ENCODE measurements around the gene TTLL11. TPM values are rescaled to one million over a fixed set of nuclear protein-coding genes. Genes with fewer than 3 reads are reported as not detected.

The TTLL11 gene
- polyA plus RNA-seq, 1 donor (not counting 4 experiments of a cell fraction or from before 2014, with no cell fraction given) = 8.0 TPM

- H3K79me2 ChIP-seq (ENCODE audit: control insufficient read depth, insufficient read depth, low read length) = no peaks in the 10 kb centered on the region
- H4K20me1 ChIP-seq (ENCODE audit: control insufficient read depth, extremely low read depth, insufficient read depth, low read length) = no peaks in the 10 kb centered on the region
- H3K4me2 ChIP-seq (ENCODE audit: control insufficient read depth, extremely low read depth, insufficient read depth, low read depth, low read length) = no peak overlapping the region
- peaks cover 3 to 20% of the 10 kb centered on the region in 2 experiments for H3K36me3 ChIP-seq (ENCODE audit: control insufficient read depth in 2 of 2, extremely low read depth in 1 of 2, insufficient read depth in 2 of 2, low read length in 2 of 2)
- dilution Hi-C loops (cut with MboI; ENCODE audit: extremely low pct_ligation_motif_present, low sequenced_read_pairs) = no loop called here
- FAIRE-seq (no peak), DNase-seq (ENCODE audit: low read depth, low spot score) (no peak)
- H3K27ac ChIP-seq (ENCODE audit: control insufficient read depth, insufficient read depth, low read length) = no peak overlapping the region
- no peak overlapping the region for H3K9ac ChIP-seq (ENCODE audit: control insufficient read depth, extremely low read depth, insufficient read depth, low read length)
- no peaks in the 10 kb centered on the region for H3K9me3 ChIP-seq (ENCODE audit: control insufficient read depth, low read depth, low read length)
- H2AFZ ChIP-seq (ENCODE audit: control insufficient read depth, low read length) = no peak overlapping the region
- H3K4me3 ChIP-seq (ENCODE audit: control insufficient read depth in 2 of 3, extremely low read depth in 1 of 3, insufficient read depth in 2 of 3, low read depth in 1 of 3, low read length in 3 of 3) = no peak overlapping the region
- H3K9me1 ChIP-seq (ENCODE audit: control insufficient read depth, extremely low read depth, insufficient read depth, low read length) = no peaks in the 10 kb centered on the region
- TF ChIP-seq EZH2 (IDR thresholded peaks at IDR 0.05; ENCODE audit: low read length) (no peak), CTCF (optimal IDR thresholded peaks at IDR 0.05 in 1 of 3, IDR thresholded peaks at IDR 0.05 in 1 of 3, conservative IDR thresholded peaks at IDR 0.05 in 1 of 3; ENCODE audit: extremely low read depth in 1 of 3, insufficient read depth in 2 of 3, low read length in 3 of 3) (no peak)
- no peaks in the 10 kb centered on the region for H3K27me3 ChIP-seq (ENCODE audit: control insufficient read depth, extremely low read depth, insufficient read depth, low read length)
- no peaks in the 10 kb centered on the region for H3K4me1 ChIP-seq (ENCODE audit: control insufficient read depth, extremely low read depth, insufficient read depth, low read length)
Observed at GRCh38 chr9:121865884-121866283, 227.2 kb downstream of the TTLL11 start.

- dilution Hi-C loops (cut with MboI; ENCODE audit: extremely low pct_ligation_motif_present, low sequenced_read_pairs) = no loop called here
- no peak for FAIRE-seq
- H3K9me3 ChIP-seq (ENCODE audit: control insufficient read depth, low read depth, low read length) = no peaks in the 10 kb centered on the region
Observed at GRCh38 chr9:121865060-121865459, 228.0 kb downstream of the TTLL11 start.

More at GRCh38 chr9:121865060-121865459, 228.0 kb downstream of the TTLL11 start:
- TF ChIP-seq EZH2 (IDR thresholded peaks at IDR 0.05; ENCODE audit: low read length) (no peak), CTCF (optimal IDR thresholded peaks at IDR 0.05 in 1 of 3, IDR thresholded peaks at IDR 0.05 in 1 of 3, conservative IDR thresholded peaks at IDR 0.05 in 1 of 3; ENCODE audit: extremely low read depth in 1 of 3, insufficient read depth in 2 of 3, low read length in 3 of 3) (no peak)
- H3K36me3 ChIP-seq (ENCODE audit: control insufficient read depth in 2 of 2, extremely low read depth in 1 of 2, insufficient read depth in 2 of 2, low read length in 2 of 2) = peaks cover 4 to 20% of the 10 kb centered on the region in 2 experiments
- no peaks in the 10 kb centered on the region for H3K4me1 ChIP-seq (ENCODE audit: control insufficient read depth, extremely low read depth, insufficient read depth, low read length)
- no peaks in the 10 kb centered on the region for H3K79me2 ChIP-seq (ENCODE audit: control insufficient read depth, insufficient read depth, low read length)
- no peak overlapping the region for H3K9ac ChIP-seq (ENCODE audit: control insufficient read depth, extremely low read depth, insufficient read depth, low read length)
- no peak overlapping the region for H3K4me3 ChIP-seq (ENCODE audit: control insufficient read depth in 2 of 3, extremely low read depth in 1 of 3, insufficient read depth in 2 of 3, low read depth in 1 of 3, low read length in 3 of 3)
- no peak overlapping the region for H3K27ac ChIP-seq (ENCODE audit: control insufficient read depth, insufficient read depth, low read length)
- H3K9me1 ChIP-seq (ENCODE audit: control insufficient read depth, extremely low read depth, insufficient read depth, low read length) = no peaks in the 10 kb centered on the region
- no peak overlapping the region for H2AFZ ChIP-seq (ENCODE audit: control insufficient read depth, low read length)
- no peak for DNase-seq (ENCODE audit: low read depth, low spot score)
- H3K4me2 ChIP-seq (ENCODE audit: control insufficient read depth, extremely low read depth, insufficient read depth, low read depth, low read length) = no peak overlapping the region
- H3K27me3 ChIP-seq (ENCODE audit: control insufficient read depth, extremely low read depth, insufficient read depth, low read length) = no peaks in the 10 kb centered on the region
- no peaks in the 10 kb centered on the region for H4K20me1 ChIP-seq (ENCODE audit: control insufficient read depth, extremely low read depth, insufficient read depth, low read length)

Data from keratinocyte (primary cell).